Testis (tissue), 5 donors: ENCODE measurements around the gene TRIM61. TPM values are rescaled to one million over a fixed set of nuclear protein-coding genes. Genes with fewer than 3 reads are reported as not detected.
"Not testable (repeated sequence)": the region's sequence is repeated elsewhere in the genome, so short reads cannot be mapped to it uniquely, and the experiment has no call there.

ENCODE experiments used
- DNase-seq: peaks from one replicate; pipeline ENCODE4 v3.0.0-alpha.2; 2019
- H3K27ac ChIP-seq, 2 donors: fragments of 200-600 bp; sonication (generic); one replicate each; pipeline ENCODE4 v1.5.1; 2019
- H3K27me3 ChIP-seq: fragments of 200-600 bp; sonication (generic); one replicate; pipeline ENCODE4 v1.5.1; 2019
- H3K36me3 ChIP-seq: fragments of 200-600 bp; sonication (generic); one replicate; pipeline ENCODE4 v1.5.1; 2017; ENCODE audit warnings: low read depth; ENCODE audit errors: missing control alignments
- H3K4me1 ChIP-seq: fragments of 200-600 bp; sonication (generic); one replicate; pipeline ENCODE4 v1.5.1; 2019
- H3K4me3 ChIP-seq, 2 donors: fragments of 200-600 bp; sonication (generic); one replicate each; pipeline ENCODE4 v1.5.1; 2017 to 2019
- H3K9me3 ChIP-seq: fragments of 200-600 bp; sonication (generic); one replicate; pipeline ENCODE4 v1.5.1; 2017
- CTCF ChIP-seq, 3 experiments: fragments of 450-650 bp in 2 of 3; fragments of 200-600 bp in 1 of 3; sonication (generic) in 1 of 3; IDR thresholded peaks; one replicate each; pipeline ENCODE4 v1.5.1; 2016 to 2019; ENCODE audit warnings: antibody characterized with exemption in 3 of 3, mild to moderate bottlenecking in 2 of 3, moderate library complexity in 1 of 3
- POLR2A ChIP-seq: fragments of 450-650 bp; IDR thresholded peaks from one replicate; pipeline ENCODE4 v1.6.1; 2017; ENCODE audit warnings: antibody characterized with exemption, mild to moderate bottlenecking, moderate library complexity
- WGBS, 2 donors: methylation state at CpG; one replicate each; pipeline ENCODE4 v1.1.5; 2018; 5-methylcytosine and 5-hydroxymethylcytosine counted together
- intact Hi-C: fragments of 100-400 bp; cut with DNase I; formaldehyde crosslinking; loops from one replicate; pipeline ENCODE4 v1.15.1; 2023; ENCODE audit warnings: low total_unique reads
- long read RNA-seq, 2 donors: transcript quantifications; one replicate each; lab custom pipeline, GENCODE V29; 2026
- polyA plus RNA-seq: library from polyadenylated mRNA; stranded (reverse); fragments of 350-450 nt; fragmentation: Illumina TruSeq; extraction: RNeasy Lipid Tissue Mini Kit (QIAGEN cat#74804); gene quantifications from one replicate; pipeline ENCODE4 v1.2.3, GENCODE V29; 2014; ENCODE audit warnings: low read depth, low replicate concordance; ENCODE audit not compliant: insufficient read depth
- total RNA-seq, 2 donors: library from RNA; depleted of rRNA; stranded (reverse); fragments of >200 nt; gene quantifications; one replicate each; pipeline ENCODE4 v1.2.3, GENCODE V29; 2016

TRIM61 gene
- 1 to 10 TPM; 4.5 to 4.9 TPM for total RNA-seq
- 12.9 TPM for polyA plus RNA-seq
- long read RNA-seq, donor 1: 0 reads
- long read RNA-seq, donor 2: 0 reads

DNA sequence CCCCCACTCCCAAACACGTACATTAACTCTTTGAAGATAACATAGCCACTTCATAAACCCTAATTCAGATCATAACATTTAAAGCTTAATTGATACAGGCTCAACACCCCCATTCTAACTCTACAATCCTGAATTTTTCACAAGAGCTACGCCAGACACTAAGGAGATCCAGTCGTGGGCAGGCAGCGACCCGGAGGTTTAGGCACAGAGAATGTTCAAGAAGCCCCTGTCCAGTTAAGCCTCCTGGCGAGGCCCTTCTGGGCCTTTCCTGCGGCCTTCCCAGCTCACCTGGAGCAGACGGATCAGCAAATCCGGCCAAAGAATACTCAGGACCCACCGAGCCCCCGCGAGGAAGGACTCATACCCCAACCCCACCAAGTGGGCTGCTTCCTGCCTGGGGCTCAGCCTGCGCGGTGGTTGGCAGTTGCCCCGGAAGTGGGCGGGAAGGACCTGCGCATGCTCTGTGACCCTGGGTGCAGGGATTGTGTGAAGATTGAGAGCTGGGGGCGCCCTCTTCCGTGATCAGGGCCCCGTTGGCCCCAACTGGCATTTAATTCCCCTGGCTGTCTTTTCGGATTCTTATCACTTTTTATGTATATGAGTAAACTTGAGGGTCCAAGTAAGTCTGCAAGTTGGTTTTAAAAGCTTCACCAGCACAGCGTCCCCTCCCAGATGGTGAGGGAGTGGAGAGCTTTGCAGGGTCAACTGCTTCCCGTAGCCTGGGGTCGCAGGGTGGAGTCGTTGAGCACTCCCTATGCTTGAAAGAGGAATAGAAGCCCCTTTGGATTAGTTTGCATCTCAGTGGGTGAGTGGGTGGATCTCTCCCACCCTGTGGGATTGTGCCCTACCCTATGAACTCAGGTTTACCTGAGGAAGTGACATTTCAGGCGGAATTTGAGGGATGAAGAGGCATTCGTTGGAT is at the start of gene TRIM61:
TRIM61 (minus strand) TSS at position 415 of the 922 bp plus-strand sequence. CDS start 7,655 bp downstream, outside the sequence.
- intact Hi-C loops: no loop called here
- Histone ChIP-seq H3K27me3 (no peaks in the 10 kb centered on the region), H3K36me3 (no peaks in the 10 kb centered on the region), H3K9me3 (no peaks in the 10 kb centered on the region), H3K27ac (peak within 1 kb of the TSS; percentile 12 to 50), H3K4me3 (peak within 1 kb of the TSS; percentile 53 to 76), H3K4me1 (peaks cover 2% of the 10 kb centered on the region)
- peak; percentile 93 for DNase-seq
- WGBS, 2 donors: 13 to 21% methylated on average over 15 to 27 of the region's 27 CpGs
- peak in 1 of 3 experiments; percentile 8 for TF ChIP-seq CTCF (IDR thresholded peaks at IDR 0.05)
- TF ChIP-seq POLR2A: no peak

- intact Hi-C loops: not testable (repeated sequence)
Measured at GRCh38 chr4:165025782-165026181, 48.3 kb upstream of the TRIM61 start.

GRCh38 chr4:165019995-165020394 is 42.5 kb upstream of the TRIM61 start:
- DNase-seq, H3K4me1 ChIP-seq, H3K9me3 ChIP-seq, H3K27ac ChIP-seq, H3K27me3 ChIP-seq, intact Hi-C loops, H3K36me3 ChIP-seq: not testable (repeated sequence)
- H3K4me3 ChIP-seq: peak overlapping the region; percentile 18 to 41
- WGBS, 2 donors: 81% methylated on average over 22 of the region's 30 CpGs; no CpG with 5 or more reads in 1 of the 2 donors

More at GRCh38 chr4:165025782-165026181, 48.3 kb upstream of the TRIM61 start:
- 92 to 95% methylated on average over 8 of the region's 8 CpGs for WGBS, 2 donors
- not testable (repeated sequence) for H3K27ac ChIP-seq, H3K36me3 ChIP-seq, H3K4me3 ChIP-seq, H3K4me1 ChIP-seq, H3K27me3 ChIP-seq, DNase-seq, H3K9me3 ChIP-seq

- TF ChIP-seq POLR2A (no peak), CTCF (IDR thresholded peaks at IDR 0.05) (no peak)
- no peaks in the 10 kb centered on the region for H3K27me3 ChIP-seq
- intact Hi-C loops: no loop called here
- no peaks in the 10 kb centered on the region for H3K36me3 ChIP-seq
- H3K4me1 ChIP-seq: no peaks in the 10 kb centered on the region
- WGBS, 2 donors: 61 to 63% methylated on average over 5 of the region's 5 CpGs
- H3K9me3 ChIP-seq: no peaks in the 10 kb centered on the region
- no peak overlapping the region for H3K27ac ChIP-seq
- no peak for DNase-seq
- H3K4me3 ChIP-seq: no peak overlapping the region
Measured at GRCh38 chr4:165016971-165017370, 39.5 kb upstream of the TRIM61 start.

DNA sequence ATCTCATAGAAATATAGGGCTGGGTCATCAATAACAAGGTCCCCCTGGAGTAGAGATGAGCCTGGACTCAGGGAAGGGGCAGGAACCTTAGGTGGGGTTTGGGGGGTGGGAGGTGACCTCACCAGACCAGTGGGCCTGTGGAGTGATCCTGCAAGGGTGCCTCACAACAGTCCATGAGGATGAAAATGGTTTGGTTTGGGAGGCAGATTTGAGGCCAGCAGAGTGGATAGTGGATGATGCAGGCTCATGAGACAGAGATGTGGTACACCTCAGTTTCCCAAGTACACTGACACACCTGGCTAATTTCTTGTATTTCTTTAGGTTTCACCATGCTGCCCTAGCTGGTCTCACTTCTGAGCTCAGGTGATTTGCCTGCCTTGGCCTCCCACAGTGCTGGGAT is 36.2 kb upstream of the TRIM61 start:
- H3K9me3 ChIP-seq: no peaks in the 10 kb centered on the region
- no peaks in the 10 kb centered on the region for H3K36me3 ChIP-seq
- no peaks in the 10 kb centered on the region for H3K27me3 ChIP-seq
- H3K27ac ChIP-seq: no peak overlapping the region
- intact Hi-C loops: no loop called here
- H3K4me3 ChIP-seq: no peak overlapping the region
- TF ChIP-seq CTCF (IDR thresholded peaks at IDR 0.05): no peak
- TF ChIP-seq POLR2A: no peak
- DNase-seq: no peak
- H3K4me1 ChIP-seq: no peaks in the 10 kb centered on the region
